SU-DHL-6 (cell line): Measurements from ENCODE around the gene HLA-DOA.

Experiments
- EZH2phosphoT487 ChIP-seq: fragments of 200-600 bp; sonication (generic), shearing (Covaris generic); conservative IDR thresholded peaks from 2 replicates; pipeline ENCODE4 v1.6.1; 2018; ENCODE audit warnings: mild to moderate bottlenecking, antibody characterized with exemption, low read length, moderate library complexity, mixed read lengths
- TF ChIP-seq, protein P1 (sequence below): fragments of 200-600 bp; sonication (generic); IDR thresholded peaks from one replicate; pipeline ENCODE4 v1.5.1; 2017; ENCODE audit warnings: antibody characterized with exemption, mild to moderate bottlenecking, low read length, moderate library complexity; ENCODE audit not compliant: insufficient read depth, poor library complexity, severe bottlenecking

DNA sequence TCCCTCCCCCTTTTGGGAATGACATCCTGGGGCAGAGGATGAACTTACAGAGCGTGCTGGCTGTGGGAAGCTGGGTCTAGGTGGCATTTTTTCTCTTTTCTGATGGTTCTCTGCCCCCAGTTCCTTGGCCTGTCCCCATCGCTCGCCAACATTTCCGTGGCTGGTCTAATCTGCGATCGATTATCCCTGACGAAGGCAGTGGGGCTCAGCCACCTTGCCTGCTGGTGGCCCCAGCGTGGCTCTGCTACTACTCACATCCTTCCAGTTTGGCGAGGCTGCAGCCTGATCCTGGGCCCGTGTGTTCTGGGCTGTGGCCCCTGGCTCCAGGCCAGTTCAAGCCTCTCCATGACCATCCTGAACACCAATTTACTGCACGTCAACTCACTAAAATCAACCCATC, 6.4 kb upstream of the HLA-DOA start:
- TF ChIP-seq, protein P1, sequence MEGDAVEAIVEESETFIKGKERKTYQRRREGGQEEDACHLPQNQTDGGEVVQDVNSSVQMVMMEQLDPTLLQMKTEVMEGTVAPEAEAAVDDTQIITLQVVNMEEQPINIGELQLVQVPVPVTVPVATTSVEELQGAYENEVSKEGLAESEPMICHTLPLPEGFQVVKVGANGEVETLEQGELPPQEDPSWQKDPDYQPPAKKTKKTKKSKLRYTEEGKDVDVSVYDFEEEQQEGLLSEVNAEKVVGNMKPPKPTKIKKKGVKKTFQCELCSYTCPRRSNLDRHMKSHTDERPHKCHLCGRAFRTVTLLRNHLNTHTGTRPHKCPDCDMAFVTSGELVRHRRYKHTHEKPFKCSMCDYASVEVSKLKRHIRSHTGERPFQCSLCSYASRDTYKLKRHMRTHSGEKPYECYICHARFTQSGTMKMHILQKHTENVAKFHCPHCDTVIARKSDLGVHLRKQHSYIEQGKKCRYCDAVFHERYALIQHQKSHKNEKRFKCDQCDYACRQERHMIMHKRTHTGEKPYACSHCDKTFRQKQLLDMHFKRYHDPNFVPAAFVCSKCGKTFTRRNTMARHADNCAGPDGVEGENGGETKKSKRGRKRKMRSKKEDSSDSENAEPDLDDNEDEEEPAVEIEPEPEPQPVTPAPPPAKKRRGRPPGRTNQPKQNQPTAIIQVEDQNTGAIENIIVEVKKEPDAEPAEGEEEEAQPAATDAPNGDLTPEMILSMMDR: no peak
- no peak for TF ChIP-seq EZH2phosphoT487
